Omental fat pad (tissue), 4 donors: ENCODE measurements around the gene KRT16. TPM values are rescaled to one million over a fixed set of nuclear protein-coding genes. Genes with fewer than 3 reads are reported as not detected.

Experiments
- ATAC-seq: fragments of 150-250 bp; one replicate; pipeline ENCODE4 v1.9.1; 2016; ENCODE audit warnings: mild to moderate bottlenecking, moderate library complexity; ENCODE audit not compliant: low FRiP score
- DNase-seq: peaks from one replicate; pipeline ENCODE4 v3.0.0-alpha.2; 2019; ENCODE audit warnings: low spot score
- CTCF ChIP-seq, 3 donors: fragments of 450-650 bp; IDR thresholded peaks; one replicate each; pipeline ENCODE4 v1.5.1; 2016 to 2017; ENCODE audit warnings: antibody characterized with exemption in 3 of 3, mild to moderate bottlenecking in 3 of 3, moderate library complexity in 2 of 3
- total RNA-seq, 4 donors: library from RNA; depleted of rRNA; stranded (reverse); fragments of >200 nt; gene quantifications; one replicate each; pipeline ENCODE4 v1.1.0, GENCODE V29; 2016

KRT16 gene
- total RNA-seq, 4 donors from 2014 or later = 0.84 to 158 (median 7.6) TPM

GRCh38 chr17:41656249-41657023, 43.9 kb upstream of the KRT16 start:
- no peak for TF ChIP-seq CTCF (IDR thresholded peaks at IDR 0.05)
- no peak for DNase-seq
- no peak for ATAC-seq

GRCh38 chr17:41655611-41656111, 43.1 kb upstream of the KRT16 start:
- TF ChIP-seq CTCF (IDR thresholded peaks at IDR 0.05) = no peak
- ATAC-seq (peak; percentile 66), DNase-seq (no peak)

GRCh38 chr17:41654678-41655607, 42.4 kb upstream of the KRT16 start:
- no peak for TF ChIP-seq CTCF (IDR thresholded peaks at IDR 0.05)

GRCh38 chr17:41653892-41654677, 41.5 kb upstream of the KRT16 start:
- no peak for TF ChIP-seq CTCF (IDR thresholded peaks at IDR 0.05)
- DNase-seq = no peak
- ATAC-seq = peak; percentile 58

More at GRCh38 chr17:41654678-41655607, 42.4 kb upstream of the KRT16 start:
- ATAC-seq (no peak), DNase-seq (no peak)

- ATAC-seq = no peak
- no peak for TF ChIP-seq CTCF (IDR thresholded peaks at IDR 0.05)
- DNase-seq = no peak
Observed at GRCh38 chr17:41653421-41653820, 40.9 kb upstream of the KRT16 start.

- TF ChIP-seq CTCF (IDR thresholded peaks at IDR 0.05) = no peak
- DNase-seq = no peak
- no peak for ATAC-seq
Observed at GRCh38 chr17:41652461-41652970, 39.9 kb upstream of the KRT16 start.
